ENCODE measurements around the gene ERFL. TPM values are rescaled to one million over a fixed set of nuclear protein-coding genes. Genes with fewer than 3 reads are reported as not detected.

Gene ERFL
- polyA plus RNA-seq, 1 donor = 0.24 TPM

- Histone ChIP-seq H3K4me3 (ENCODE audit: low read length) (no peak overlapping the region), H3K9me3 (ENCODE audit: control insufficient read depth, low read depth, low read length) (no peaks in the 10 kb centered on the region), H3K27me3 (ENCODE audit: control insufficient read depth, insufficient read depth, low read length) (no peaks in the 10 kb centered on the region), H3K4me1 (ENCODE audit: control insufficient read depth, insufficient read depth, low read length) (peaks cover 24% of the 10 kb centered on the region), H3K27ac (ENCODE audit: low read length) (no peak overlapping the region), H3K36me3 (ENCODE audit: control insufficient read depth, insufficient read depth, low read length) (peaks cover 74% of the 10 kb centered on the region)
- WGBS (ENCODE audit: insufficient coverage, low lambda C conversion rate) = no CpG with 5 or more reads among the region's 5 CpGs
- DNase-seq = no peak
Observed at GRCh38 chr19:41864374-41864773, 63.9 kb downstream of the ERFL start.

- peaks cover 64% of the 10 kb centered on the region for H3K36me3 ChIP-seq (ENCODE audit: control insufficient read depth, insufficient read depth, low read length)
- H3K27ac ChIP-seq (ENCODE audit: low read length) = no peak overlapping the region
- H3K4me3 ChIP-seq (ENCODE audit: low read length) = no peak overlapping the region
- DNase-seq = no peak
- no peaks in the 10 kb centered on the region for H3K27me3 ChIP-seq (ENCODE audit: control insufficient read depth, insufficient read depth, low read length)
- no peaks in the 10 kb centered on the region for H3K9me3 ChIP-seq (ENCODE audit: control insufficient read depth, low read depth, low read length)
- WGBS (ENCODE audit: insufficient coverage, low lambda C conversion rate) = 89% methylated on average over 3 of the region's 11 CpGs
- H3K4me1 ChIP-seq (ENCODE audit: control insufficient read depth, insufficient read depth, low read length) = peaks cover 20% of the 10 kb centered on the region
Observed at GRCh38 chr19:41863209-41863931, 64.9 kb downstream of the ERFL start.

GRCh38 chr19:41862445-41862986, 65.7 kb downstream of the ERFL start:
- WGBS (ENCODE audit: insufficient coverage, low lambda C conversion rate) = no CpG with 5 or more reads among the region's 2 CpGs
- peaks cover 56% of the 10 kb centered on the region for H3K36me3 ChIP-seq (ENCODE audit: control insufficient read depth, insufficient read depth, low read length)
- H3K27ac ChIP-seq (ENCODE audit: low read length) = no peak overlapping the region
- H3K27me3 ChIP-seq (ENCODE audit: control insufficient read depth, insufficient read depth, low read length) = no peaks in the 10 kb centered on the region
- H3K9me3 ChIP-seq (ENCODE audit: control insufficient read depth, low read depth, low read length) = no peaks in the 10 kb centered on the region
- peaks cover 18% of the 10 kb centered on the region for H3K4me1 ChIP-seq (ENCODE audit: control insufficient read depth, insufficient read depth, low read length)
- no peak overlapping the region for H3K4me3 ChIP-seq (ENCODE audit: low read length)
- no peak for DNase-seq

- H3K27ac ChIP-seq (ENCODE audit: low read length) = no peak overlapping the region
- peaks cover 17% of the 10 kb centered on the region for H3K4me1 ChIP-seq (ENCODE audit: control insufficient read depth, insufficient read depth, low read length)
- no peak overlapping the region for H3K4me3 ChIP-seq (ENCODE audit: low read length)
- DNase-seq = no peak
- no peaks in the 10 kb centered on the region for H3K27me3 ChIP-seq (ENCODE audit: control insufficient read depth, insufficient read depth, low read length)
- peaks cover 53% of the 10 kb centered on the region for H3K36me3 ChIP-seq (ENCODE audit: control insufficient read depth, insufficient read depth, low read length)
- H3K9me3 ChIP-seq (ENCODE audit: control insufficient read depth, low read depth, low read length) = no peaks in the 10 kb centered on the region
- WGBS (ENCODE audit: insufficient coverage, low lambda C conversion rate) = 92% methylated on average over 2 of the region's 9 CpGs
Observed at GRCh38 chr19:41861846-41862245, 66.4 kb downstream of the ERFL start.

- Histone ChIP-seq H3K4me3 (ENCODE audit: low read length) (peak overlapping the region; percentile 94), H3K4me1 (ENCODE audit: control insufficient read depth, insufficient read depth, low read length) (peaks cover 17% of the 10 kb centered on the region), H3K36me3 (ENCODE audit: control insufficient read depth, insufficient read depth, low read length) (peaks cover 49% of the 10 kb centered on the region)
Observed at GRCh38 chr19:41861116-41861768, 67.0 kb downstream of the ERFL start.

GRCh38 chr19:41860419-41861115, 67.7 kb downstream of the ERFL start:
- no CpG with 5 or more reads among the region's 45 CpGs for WGBS (ENCODE audit: insufficient coverage, low lambda C conversion rate)
- H3K36me3 ChIP-seq (ENCODE audit: control insufficient read depth, insufficient read depth, low read length) = peaks cover 45% of the 10 kb centered on the region
- H3K9me3 ChIP-seq (ENCODE audit: control insufficient read depth, low read depth, low read length) = no peaks in the 10 kb centered on the region
- H3K27ac ChIP-seq (ENCODE audit: low read length) = peak overlapping the region; percentile 14
- H3K27me3 ChIP-seq (ENCODE audit: control insufficient read depth, insufficient read depth, low read length) = no peaks in the 10 kb centered on the region
- DNase-seq = peak in 1 of 2 donors; percentile 33
- peaks cover 17% of the 10 kb centered on the region for H3K4me1 ChIP-seq (ENCODE audit: control insufficient read depth, insufficient read depth, low read length)
- peak overlapping the region; percentile 94 for H3K4me3 ChIP-seq (ENCODE audit: low read length)

More at GRCh38 chr19:41861116-41861768, 67.0 kb downstream of the ERFL start:
- DNase-seq = peak in 1 of 2 donors; percentile 13
- Histone ChIP-seq H3K9me3 (ENCODE audit: control insufficient read depth, low read depth, low read length) (no peaks in the 10 kb centered on the region), H3K27me3 (ENCODE audit: control insufficient read depth, insufficient read depth, low read length) (no peaks in the 10 kb centered on the region), H3K27ac (ENCODE audit: low read length) (no peak overlapping the region)
- WGBS (ENCODE audit: insufficient coverage, low lambda C conversion rate) = no CpG with 5 or more reads among the region's 9 CpGs

- peaks cover 38% of the 10 kb centered on the region for H3K36me3 ChIP-seq (ENCODE audit: control insufficient read depth, insufficient read depth, low read length)
- peak; percentile 99 to 100 for DNase-seq
- H3K4me3 ChIP-seq (ENCODE audit: low read length) = peak within 1 kb of the TSS; percentile 94
- H3K9me3 ChIP-seq (ENCODE audit: control insufficient read depth, low read depth, low read length) = no peaks in the 10 kb centered on the region
- peaks cover 5% of the 10 kb centered on the region for H3K27me3 ChIP-seq (ENCODE audit: control insufficient read depth, insufficient read depth, low read length)
- H3K4me1 ChIP-seq (ENCODE audit: control insufficient read depth, insufficient read depth, low read length) = peaks cover 17% of the 10 kb centered on the region
- WGBS (ENCODE audit: insufficient coverage, low lambda C conversion rate) = no CpG with 5 or more reads among the region's 76 CpGs
- H3K27ac ChIP-seq (ENCODE audit: low read length) = peak within 1 kb of the TSS; percentile 94
Observed at GRCh38 chr19:41859618-41860418, 68.4 kb downstream of the ERFL start, which contains the start of gene RPS19. TSS of gene RPS19 (plus strand) at chr19:41860255. CDS start at chr19:41860775, 520 bp downstream.

- Histone ChIP-seq H3K9me3 (ENCODE audit: control insufficient read depth, low read depth, low read length) (no peaks in the 10 kb centered on the region), H3K36me3 (ENCODE audit: control insufficient read depth, insufficient read depth, low read length) (peaks cover 32% of the 10 kb centered on the region), H3K27me3 (ENCODE audit: control insufficient read depth, insufficient read depth, low read length) (peaks cover 8% of the 10 kb centered on the region), H3K4me1 (ENCODE audit: control insufficient read depth, insufficient read depth, low read length) (peaks cover 17% of the 10 kb centered on the region), H3K4me3 (ENCODE audit: low read length) (peak overlapping the region; percentile 36), H3K27ac (ENCODE audit: low read length) (peak overlapping the region; percentile 94)
- WGBS (ENCODE audit: insufficient coverage, low lambda C conversion rate) = 6% methylated on average over 2 of the region's 8 CpGs
- DNase-seq = no peak
Observed at GRCh38 chr19:41859213-41859617, 69.0 kb downstream of the ERFL start.

Data from large intestine (tissue), 3 donors.